AML-193 (cell line): ENCODE data around the gene PPY.
"Not testable (repeated sequence)": the region's sequence is repeated elsewhere in the genome, so short reads cannot be mapped to it uniquely, and the experiment has no call there.

ENCODE experiments used
- DNase-seq, 2 experiments: peaks; one replicate each; lab custom pipeline; 2025; lab: John Stamatoyannopoulos, UW

Gene PPY, protein sequence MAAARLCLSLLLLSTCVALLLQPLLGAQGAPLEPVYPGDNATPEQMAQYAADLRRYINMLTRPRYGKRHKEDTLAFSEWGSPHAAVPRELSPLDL

DNA sequence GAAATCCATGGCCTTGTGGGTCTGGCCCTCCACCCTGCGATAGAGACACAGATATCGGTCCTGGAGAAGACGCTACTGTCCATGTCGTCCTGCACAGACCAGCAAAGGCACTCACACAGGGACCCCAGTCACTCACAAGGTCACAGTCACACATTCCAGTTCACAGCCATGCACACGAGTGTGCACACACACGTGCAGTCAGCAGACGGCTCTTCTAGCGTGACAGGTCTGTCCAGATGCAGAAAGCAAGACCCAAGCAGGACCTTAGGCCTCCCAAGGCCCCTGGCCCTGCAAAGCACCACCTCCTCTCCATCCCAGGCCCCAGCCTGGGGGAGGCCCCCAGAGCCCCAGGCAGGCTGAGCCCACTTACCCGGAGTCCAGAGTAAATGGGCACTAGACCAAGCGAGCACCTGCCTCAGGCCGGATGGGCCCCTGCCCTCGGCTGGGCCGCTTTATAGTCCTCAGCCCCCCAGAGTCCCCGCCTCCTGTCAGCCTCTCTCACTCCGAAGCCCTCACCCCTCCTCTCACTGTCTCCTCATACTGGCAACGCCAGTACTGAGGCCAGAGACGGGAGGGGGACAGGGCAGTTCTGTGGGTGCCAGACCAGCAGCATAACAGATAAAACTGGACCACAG is at the start of gene PPY:
Gene PPY, minus strand, starts transcription at position 426 of the 635 bp plus-strand sequence. CDS start 822 bp downstream, outside the sequence.
- DNase-seq, result no peak

GRCh38 chr17:43988301-43988700 is 46.0 kb upstream of the PPY start:
- no peak for DNase-seq

DNA sequence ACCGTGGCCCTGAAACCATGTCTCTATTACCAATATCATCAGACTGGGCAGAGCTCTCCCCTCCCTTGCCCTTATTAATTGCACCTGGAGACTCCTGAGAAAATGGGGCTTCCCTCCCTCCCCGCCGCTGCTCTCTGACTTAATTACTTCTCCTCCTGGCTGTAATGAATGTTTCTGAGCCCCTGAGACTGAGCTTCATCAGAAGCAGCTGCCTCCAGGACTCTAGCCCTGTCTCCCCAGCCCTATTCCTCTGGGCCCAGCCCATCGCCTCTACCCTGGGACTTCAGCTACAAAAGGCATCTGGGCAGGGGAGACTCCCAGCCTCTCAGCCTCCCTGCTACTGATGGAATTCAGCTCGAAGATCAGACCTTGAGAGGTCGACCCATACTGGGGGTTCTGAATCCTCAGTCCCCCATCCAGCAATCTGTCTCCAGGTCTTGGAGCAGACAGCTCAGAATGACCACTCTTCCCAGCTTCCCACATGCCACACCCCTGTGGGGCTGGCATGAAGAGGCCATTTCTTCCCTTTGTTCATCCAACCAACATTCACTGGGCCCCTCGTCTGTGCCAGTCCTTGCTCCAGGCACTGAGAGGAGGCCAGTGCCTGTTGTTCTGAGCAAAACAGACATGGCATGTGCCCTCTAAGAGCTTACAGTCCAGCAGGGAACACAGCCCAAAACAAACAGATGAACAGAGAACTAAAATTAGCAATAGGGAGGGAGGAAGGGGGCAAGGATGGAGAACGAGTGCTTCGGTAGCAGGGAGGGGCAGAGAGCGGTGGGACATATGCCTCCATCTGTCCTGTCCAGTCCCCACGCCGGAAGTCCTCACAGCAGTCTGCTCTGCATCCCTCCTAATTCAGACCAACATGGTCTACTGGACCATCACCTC is 45.1 kb upstream of the PPY start:
- no peak for DNase-seq

DNA sequence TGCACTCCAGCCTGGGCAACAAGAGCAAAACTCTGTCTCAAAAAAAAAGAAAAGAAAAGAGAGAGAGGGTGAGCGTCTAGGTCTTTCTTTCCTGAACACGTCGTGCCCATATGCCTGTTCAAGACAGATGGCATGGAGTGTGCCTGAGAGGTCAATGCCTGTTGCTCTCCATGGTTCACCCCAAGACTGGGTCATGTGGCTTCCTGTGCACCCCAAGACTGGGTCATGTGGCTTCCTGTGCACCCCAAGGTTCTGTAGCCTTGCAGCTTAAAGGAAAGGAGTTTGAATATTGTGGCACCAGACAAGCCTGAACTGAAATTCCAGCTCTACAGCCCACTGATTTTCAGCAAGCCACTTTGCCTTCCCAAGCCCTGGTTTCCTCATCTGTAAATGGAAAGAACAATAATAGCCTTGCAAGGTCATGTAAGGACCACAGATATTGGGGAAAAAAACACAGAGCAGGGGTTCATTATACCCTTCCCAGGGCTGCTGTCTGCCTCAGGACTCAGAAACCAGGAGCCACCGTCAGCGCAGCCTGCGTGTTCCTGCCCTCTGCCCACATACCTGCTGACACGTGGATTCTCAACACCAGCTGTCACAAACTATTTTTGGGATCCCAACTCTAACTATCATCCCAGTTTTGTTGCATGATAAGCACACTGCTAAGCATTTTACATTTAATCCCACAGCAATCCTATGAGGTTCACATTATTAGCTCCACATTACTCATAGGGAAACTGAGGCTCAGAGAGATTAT is 44.1 kb upstream of the PPY start:
- no peak for DNase-seq

DNA sequence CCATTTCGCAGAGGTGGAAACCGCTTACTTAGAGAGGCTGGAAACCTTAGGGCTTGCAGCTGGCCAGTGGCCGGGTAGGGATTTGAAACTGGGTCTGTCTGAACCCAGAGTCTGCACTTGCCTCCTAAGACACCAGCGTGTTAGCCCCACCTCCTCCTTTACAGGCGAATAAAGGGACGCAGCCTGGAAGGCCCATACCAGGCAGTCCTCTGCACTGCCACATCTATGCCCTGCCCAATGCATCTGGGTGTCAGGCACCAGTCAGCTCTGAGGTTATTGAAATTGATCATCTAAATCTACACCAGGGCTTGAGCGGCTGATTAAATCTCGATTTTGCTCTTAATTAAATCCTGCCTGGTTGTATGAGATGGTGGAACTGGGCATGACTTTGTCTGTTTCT is 42.2 kb upstream of the PPY start:
- no peak for DNase-seq

DNA sequence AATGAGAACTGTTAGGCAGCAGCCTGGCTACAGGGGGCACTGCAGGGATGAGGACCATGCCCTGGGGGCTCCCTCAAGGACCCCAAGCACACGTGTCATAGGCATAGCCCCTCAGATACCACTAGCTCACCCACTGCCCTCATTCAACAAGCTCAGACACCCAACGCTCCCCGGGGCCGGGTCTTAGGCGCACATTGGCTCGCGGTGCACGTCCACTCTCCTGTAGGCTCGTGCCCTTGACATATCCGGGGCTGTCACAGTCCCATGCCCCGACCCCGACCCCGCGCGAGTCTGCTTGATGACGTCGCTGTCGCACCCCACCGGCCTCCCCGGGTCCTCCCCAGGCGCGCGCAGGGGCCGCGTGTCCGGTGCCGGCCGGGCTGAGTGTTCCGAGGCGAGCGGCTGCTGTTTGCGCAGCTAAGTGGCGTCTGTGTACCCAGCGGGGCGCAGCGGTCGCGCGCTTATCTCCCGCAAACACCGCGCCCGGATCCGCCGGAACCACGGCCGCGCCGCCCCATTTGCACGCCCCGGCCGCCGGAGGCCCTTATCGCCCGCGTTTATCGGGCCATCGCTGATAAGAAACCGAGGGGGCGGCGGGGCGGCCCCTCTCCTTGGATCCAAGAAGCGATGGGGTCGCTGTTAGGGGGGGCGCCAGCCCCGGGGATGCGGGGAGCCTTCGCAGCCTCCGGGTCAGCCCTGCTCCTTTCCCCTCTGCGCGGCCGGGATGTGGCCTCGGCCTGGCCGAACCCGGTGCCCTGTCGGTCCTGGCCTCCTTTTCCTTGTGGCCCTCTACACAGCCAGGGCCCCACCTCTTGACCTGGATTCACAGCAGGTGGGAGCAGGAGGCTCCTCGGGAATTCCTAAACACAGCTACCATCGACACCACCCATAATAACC is 41.5 kb upstream of the PPY start:
- DNase-seq, result no peak

DNA sequence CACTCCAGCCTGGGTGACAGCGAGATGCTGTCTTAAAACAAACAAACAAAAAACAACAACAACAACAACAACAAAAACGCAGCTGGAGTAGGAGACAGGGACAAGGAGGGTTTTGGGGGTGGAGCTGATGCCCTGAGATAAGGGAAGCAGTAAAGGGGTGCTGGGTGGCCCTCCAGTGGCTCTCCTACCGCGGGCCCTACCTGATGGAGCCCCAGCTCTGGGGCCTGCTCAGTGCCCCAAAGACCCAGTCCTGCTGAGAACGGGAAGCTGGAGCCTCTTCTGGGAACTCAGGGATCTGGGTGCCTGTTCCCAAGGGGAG is 40.9 kb upstream of the PPY start:
- DNase-seq, result no peak

DNA sequence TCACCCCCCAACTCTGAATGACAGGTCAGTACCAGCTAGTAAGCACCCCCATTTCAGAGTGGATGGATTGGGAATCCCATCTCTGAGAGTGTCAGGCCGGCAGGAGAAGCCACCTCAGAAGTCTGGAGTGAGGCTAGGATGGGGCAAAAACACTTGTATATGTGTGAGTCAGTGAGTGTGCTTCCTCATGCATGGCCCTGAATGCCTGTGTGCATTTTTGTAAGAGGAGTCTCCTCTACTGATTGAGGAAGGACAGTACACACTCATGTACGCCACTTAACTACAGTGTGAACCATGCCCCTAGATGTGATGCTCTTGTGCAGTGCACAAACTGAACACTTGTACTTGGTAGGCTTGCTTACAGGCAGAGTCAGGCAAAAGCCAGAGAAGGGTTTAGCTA is 39.9 kb upstream of the PPY start:
- no peak for DNase-seq

GRCh38 chr17:43979671-43980070 is 37.4 kb upstream of the PPY start:
- no peak for DNase-seq

DNA sequence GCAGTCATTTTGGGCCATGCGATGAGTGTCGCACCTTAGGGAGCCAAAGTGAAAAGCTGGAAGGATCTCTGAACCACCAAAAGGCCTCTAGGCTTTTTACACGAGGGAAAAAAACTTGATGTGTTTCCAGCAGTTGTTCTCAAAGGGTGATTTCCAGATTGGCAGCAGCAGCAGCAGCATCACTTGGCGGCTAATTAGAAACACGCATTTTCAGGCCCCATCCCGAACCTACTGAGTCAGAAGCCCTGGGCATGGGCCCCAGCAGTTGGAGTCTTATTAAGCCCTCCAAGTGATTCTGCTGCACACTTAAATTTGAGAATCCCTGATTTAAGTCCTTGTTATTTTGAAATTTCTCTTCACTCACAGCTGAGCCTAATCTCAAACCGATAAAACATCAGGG is 36.7 kb upstream of the PPY start:
- no peak for DNase-seq

- DNase-seq, result no peak
Observed at GRCh38 chr17:43978078-43978477, 35.8 kb upstream of the PPY start.

DNA sequence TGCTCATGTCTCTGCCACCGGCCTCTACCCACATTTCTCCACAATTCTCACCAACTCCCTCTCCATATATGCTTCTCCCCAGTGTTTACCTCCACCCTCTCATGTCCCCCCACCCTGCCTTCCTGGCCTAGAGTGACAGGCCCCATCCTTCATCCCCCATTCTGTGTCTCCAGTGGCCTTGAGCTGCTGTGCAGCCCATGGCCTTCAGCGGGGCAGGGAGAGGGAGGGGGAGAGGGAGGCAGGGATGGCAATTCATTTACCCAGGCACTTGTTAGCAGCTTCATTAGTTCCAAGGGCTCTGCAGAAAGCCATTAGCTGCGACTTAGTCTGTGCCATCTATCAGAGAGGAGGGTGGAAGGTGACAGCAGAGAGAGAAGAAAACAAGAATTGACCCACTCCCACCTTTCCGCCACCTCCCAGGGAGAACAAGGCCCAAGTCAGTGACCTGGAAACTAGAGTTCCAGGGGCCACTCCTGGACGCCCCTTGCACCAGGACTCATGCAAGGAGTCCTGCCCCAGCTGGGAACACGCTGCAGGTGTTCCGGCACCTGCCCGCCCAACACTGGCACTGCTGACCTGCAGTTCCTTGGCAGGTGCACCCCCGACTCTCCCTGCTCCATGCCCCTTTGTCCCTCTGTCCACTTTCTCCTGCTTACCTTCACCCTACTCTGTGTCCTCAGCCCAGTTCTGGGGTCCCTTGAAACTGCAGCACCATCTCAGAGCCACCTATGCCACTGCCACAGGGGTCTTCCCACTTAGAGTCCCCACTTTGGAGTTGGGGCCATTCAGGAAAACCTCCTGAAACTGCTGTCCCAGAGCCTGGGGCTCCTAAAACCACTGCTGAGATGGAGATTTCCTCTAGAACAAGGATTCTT is 34.9 kb upstream of the PPY start:
- no peak for DNase-seq

DNA sequence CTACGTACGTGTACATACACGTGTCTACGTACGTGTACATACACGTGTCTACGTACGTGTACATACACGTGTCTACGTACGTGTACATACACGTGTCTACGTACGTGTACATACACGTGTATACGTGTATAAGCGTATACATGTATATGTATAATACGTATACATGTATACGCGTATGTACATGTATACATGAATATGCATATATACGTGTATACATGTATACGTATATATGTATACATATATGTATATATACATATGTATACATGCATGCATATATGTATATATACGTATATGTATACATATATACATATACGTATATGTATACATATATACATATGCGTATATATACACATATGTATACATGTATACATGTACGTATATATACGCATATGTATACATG is 33.6 kb upstream of the PPY start:
- DNase-seq, result no peak

DNA sequence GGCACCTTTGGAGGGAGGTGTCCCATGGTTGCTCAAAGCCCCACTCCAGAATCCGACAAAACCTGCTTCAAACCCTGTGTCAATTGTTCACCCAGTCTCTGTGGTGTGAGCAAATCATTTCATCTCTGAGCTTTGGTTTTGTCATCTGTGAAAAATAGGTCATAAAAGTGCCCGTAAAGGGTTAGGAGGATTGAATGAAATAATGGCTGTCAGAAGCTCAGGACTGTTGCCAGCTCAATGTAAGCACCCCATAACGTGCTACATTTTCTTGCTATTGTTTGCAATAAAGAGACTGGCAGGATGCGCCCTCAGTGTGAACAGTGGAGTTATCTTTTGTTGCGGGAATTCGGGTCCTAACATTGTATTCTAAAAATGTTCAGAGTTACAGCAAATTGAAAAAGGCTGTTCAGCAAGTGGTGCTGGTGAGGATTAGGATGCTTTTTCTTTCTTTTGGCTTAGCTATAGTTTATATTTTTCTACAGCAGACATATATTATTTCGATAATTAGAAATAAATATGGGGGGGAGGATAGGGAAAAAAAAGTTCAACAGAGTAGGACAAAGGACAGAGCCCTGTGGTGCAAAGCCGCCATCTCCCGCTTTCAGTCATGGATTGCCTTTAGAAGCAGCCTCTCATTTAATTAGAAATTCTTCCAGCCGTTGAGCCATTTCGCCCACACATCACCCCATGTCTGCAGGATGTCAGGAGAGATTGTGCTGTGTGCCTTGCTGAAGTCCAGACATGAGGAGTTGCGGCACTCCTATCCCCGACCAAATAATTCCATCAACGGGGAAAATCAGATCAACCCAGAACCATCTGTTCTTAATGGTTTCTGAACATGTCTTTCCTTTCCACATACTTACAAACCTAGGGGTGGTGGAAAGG is 32.3 kb upstream of the PPY start:
- DNase-seq, result no peak

- not testable (repeated sequence) for DNase-seq
Observed at GRCh38 chr17:43972444-43973212, 30.4 kb upstream of the PPY start.

DNA sequence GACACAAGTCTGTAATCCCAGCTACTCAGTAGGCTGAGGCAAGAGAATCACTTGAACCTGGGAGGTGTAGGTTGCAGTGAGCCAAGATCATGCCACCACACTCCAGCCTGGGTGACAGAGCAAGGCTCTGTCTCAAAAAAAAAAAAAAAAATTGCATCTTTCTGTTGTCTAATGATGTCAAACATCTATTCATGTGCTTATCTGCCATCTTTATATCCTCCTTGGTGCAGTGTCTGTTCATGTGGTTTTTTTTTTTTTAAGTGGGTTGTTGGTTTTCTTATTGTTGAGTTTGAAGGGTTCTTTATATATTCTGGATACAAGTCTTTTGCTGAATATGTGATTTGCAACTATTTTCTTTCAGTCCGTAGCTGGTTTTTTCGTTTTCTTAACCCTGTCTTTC is 29.2 kb upstream of the PPY start:
- DNase-seq, result not testable (repeated sequence)

DNA sequence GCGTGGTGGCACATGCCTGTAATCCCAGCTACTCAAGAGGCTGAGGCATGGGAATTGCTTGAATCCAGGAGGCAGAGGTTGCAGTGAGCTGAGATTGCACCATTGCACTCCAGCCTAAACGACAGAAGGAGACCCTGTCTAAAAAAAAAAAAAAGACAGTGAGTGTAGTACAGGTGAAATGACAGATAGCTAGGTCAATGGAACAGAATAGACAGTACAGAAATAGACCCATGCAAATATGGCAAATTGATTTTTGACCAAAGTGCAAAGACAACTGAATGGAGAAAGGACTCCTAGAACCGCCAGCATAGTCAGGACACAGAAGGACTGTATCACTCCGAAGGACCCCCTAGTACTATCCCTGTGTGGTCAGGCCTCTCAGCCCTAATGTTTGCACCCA is 28.1 kb upstream of the PPY start:
- no peak for DNase-seq

- no peak for DNase-seq
Observed at GRCh38 chr17:43967251-43967875, 25.1 kb upstream of the PPY start.
